Measurements from ENCODE around the gene MPRIP. TPM values are rescaled to one million over a fixed set of nuclear protein-coding genes. Genes with fewer than 3 reads are reported as not detected.

Gene MPRIP
- total and polyA plus RNA-seq, 8 donors, result 80.2 to 518 (median 190) TPM

GRCh38 chr17:17164676-17165075 lies 122.4 kb downstream of the MPRIP start:
- Histone ChIP-seq H3K9me3 (no peaks in the 10 kb centered on the region), H3K27me3 (no peaks in the 10 kb centered on the region), H3K4me3 (no peak overlapping the region), H3K4me1 (no peaks in the 10 kb centered on the region), H3K27ac (no peak overlapping the region), H3K36me3 (peaks cover 74 to 100% (median 100%) of the 10 kb centered on the region in 4 donors)
- no peak for TF ChIP-seq POLR2A (IDR thresholded peaks at IDR 0.05)
- TF ChIP-seq EP300 (IDR thresholded peaks at IDR 0.05), result no peak
- TF ChIP-seq, protein P1, sequence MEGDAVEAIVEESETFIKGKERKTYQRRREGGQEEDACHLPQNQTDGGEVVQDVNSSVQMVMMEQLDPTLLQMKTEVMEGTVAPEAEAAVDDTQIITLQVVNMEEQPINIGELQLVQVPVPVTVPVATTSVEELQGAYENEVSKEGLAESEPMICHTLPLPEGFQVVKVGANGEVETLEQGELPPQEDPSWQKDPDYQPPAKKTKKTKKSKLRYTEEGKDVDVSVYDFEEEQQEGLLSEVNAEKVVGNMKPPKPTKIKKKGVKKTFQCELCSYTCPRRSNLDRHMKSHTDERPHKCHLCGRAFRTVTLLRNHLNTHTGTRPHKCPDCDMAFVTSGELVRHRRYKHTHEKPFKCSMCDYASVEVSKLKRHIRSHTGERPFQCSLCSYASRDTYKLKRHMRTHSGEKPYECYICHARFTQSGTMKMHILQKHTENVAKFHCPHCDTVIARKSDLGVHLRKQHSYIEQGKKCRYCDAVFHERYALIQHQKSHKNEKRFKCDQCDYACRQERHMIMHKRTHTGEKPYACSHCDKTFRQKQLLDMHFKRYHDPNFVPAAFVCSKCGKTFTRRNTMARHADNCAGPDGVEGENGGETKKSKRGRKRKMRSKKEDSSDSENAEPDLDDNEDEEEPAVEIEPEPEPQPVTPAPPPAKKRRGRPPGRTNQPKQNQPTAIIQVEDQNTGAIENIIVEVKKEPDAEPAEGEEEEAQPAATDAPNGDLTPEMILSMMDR (IDR thresholded peaks at IDR 0.05), result no peak
- no peak for TF ChIP-seq POLR2AphosphoS5 (IDR thresholded peaks at IDR 0.05)
- intact Hi-C loops (cut with DNase I; ENCODE audit: low total_unique reads), result no loop called here
- WGBS, 5 donors, result 92 to 96% (median 94%) methylated on average over 9 to 17 of the region's 17 CpGs
- no peak for DNase-seq

DNA sequence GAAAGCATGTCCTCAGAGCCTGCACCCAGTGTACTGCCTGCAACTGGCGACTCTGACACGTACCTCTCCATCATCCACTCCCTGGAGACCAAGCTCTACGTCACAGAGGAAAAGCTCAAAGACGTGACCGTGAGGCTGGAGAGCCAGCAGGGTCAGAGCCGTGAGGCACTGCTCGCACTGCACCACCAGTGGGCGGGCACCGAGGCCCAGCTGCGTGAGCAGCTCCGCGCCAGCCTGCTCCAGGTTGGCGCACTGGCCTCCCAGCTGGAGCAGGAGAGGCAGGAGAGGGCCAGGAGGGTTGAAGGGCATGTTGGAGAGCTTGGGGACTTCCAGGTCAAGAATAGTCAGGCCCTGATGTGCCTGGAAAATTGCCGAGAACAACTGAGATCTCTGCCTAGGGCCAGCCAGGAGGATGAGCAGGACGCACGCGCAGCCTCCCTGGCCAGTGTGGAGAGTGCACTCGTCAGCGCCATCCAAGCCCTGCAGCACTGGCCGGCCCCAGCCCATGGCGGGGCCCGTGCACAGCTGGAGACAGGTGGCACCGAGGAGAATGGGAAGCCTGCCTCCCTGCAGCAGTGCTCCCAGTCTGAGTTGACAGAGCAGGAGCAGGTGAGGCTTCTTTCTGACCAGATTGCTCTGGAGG lies 123.5 kb downstream of the MPRIP start:
- TF ChIP-seq EP300 (IDR thresholded peaks at IDR 0.05), result no peak
- no peak for TF ChIP-seq POLR2AphosphoS5 (IDR thresholded peaks at IDR 0.05)
- TF ChIP-seq, protein P1 (IDR thresholded peaks at IDR 0.05), result no peak
- no peak for TF ChIP-seq POLR2A (IDR thresholded peaks at IDR 0.05)
- Histone ChIP-seq H3K4me3 (no peak overlapping the region), H3K27ac (no peak overlapping the region), H3K27me3 (no peaks in the 10 kb centered on the region), H3K36me3 (peaks cover 66 to 100% (median 99%) of the 10 kb centered on the region in 4 donors), H3K9me3 (no peaks in the 10 kb centered on the region), H3K4me1 (no peaks in the 10 kb centered on the region)
- WGBS, 5 donors, result 91 to 93% (median 93%) methylated on average over 23 of the region's 23 CpGs
- intact Hi-C loops (cut with DNase I; ENCODE audit: low total_unique reads), result no loop called here
- no peak for DNase-seq

GRCh38 chr17:17166446-17166845 lies 124.2 kb downstream of the MPRIP start:
- no peak for DNase-seq
- WGBS, 5 donors, result 89 to 98% (median 94%) methylated on average over 2 to 8 of the region's 8 CpGs

GRCh38 chr17:17167356-17167755 lies 125.1 kb downstream of the MPRIP start:
- Histone ChIP-seq H3K27ac (no peak overlapping the region), H3K27me3 (no peaks in the 10 kb centered on the region), H3K4me3 (no peak overlapping the region), H3K36me3 (peaks cover 62 to 100% (median 99%) of the 10 kb centered on the region in 4 donors), H3K4me1 (no peaks in the 10 kb centered on the region), H3K9me3 (no peaks in the 10 kb centered on the region)
- TF ChIP-seq POLR2A (IDR thresholded peaks at IDR 0.05) (no peak), EP300 (IDR thresholded peaks at IDR 0.05) (no peak), POLR2AphosphoS5 (IDR thresholded peaks at IDR 0.05) (no peak)
- TF ChIP-seq, protein P1 (IDR thresholded peaks at IDR 0.05), result no peak
- intact Hi-C loops (cut with DNase I; ENCODE audit: low total_unique reads), result no loop called here
- DNase-seq, result no peak
- 85 to 94% (median 91%) methylated on average over 5 to 10 of the region's 10 CpGs for WGBS, 5 donors

More at GRCh38 chr17:17166446-17166845, 124.2 kb downstream of the MPRIP start:
- TF ChIP-seq EP300 (IDR thresholded peaks at IDR 0.05), result no peak
- no peak for TF ChIP-seq POLR2A (IDR thresholded peaks at IDR 0.05)
- no peak for TF ChIP-seq POLR2AphosphoS5 (IDR thresholded peaks at IDR 0.05)
- TF ChIP-seq, protein P1 (IDR thresholded peaks at IDR 0.05), result no peak
- H3K4me3 ChIP-seq, result no peak overlapping the region
- H3K27ac ChIP-seq, result no peak overlapping the region
- intact Hi-C loops (cut with DNase I; ENCODE audit: low total_unique reads), result no loop called here
- H3K4me1 ChIP-seq, result no peaks in the 10 kb centered on the region
- peaks cover 62 to 100% (median 99%) of the 10 kb centered on the region in 4 donors for H3K36me3 ChIP-seq
- H3K9me3 ChIP-seq, result no peaks in the 10 kb centered on the region
- H3K27me3 ChIP-seq, result no peaks in the 10 kb centered on the region
